ENCODE results near the gene FLT1. TPM values are rescaled to one million over a fixed set of nuclear protein-coding genes. Genes with fewer than 3 reads are reported as not detected.

The FLT1 gene
- polyA plus RNA-seq, 2 of the 4 experiments (the other 2 are of a cell fraction): not detected

GRCh38 chr13:28493740-28494503 is 1.0 kb downstream of the FLT1 start:
- ChIA-PET POLR2A (no interaction called here), CTCF (interaction anchor here (1.1 kb wide), 1 partner anchor 1564 kb away, joined by 5 read pairs; no protein-coding TSS in a partner anchor)
- FAIRE-seq (no peak), DNase-seq (ENCODE audit: low read depth in 1 of 2, low spot score in 1 of 2) (no peak), ATAC-seq (no peak; a peak in 1 of 6 replicates)
- WGBS (ENCODE audit: missing lambda C conversion rate): 39% methylated on average over 19 of the region's 60 CpGs
- TF ChIP-seq GATA3 (IDR thresholded peaks at IDR 0.05; ENCODE audit: borderline replicate concordance) (no peak), SREBF2 (IDR thresholded peaks at IDR 0.05) (no peak), HOXB5 (CRISPR knock-in tag; IDR thresholded peaks at IDR 0.05) (no peak), EP300 (IDR thresholded peaks at IDR 0.05) (no peak), MAZ (IDR thresholded peaks at IDR 0.05; ENCODE audit: borderline replicate concordance, low read depth, low read length) (no peak), RCOR1 (IDR thresholded peaks at IDR 0.05; ENCODE audit: low read depth, low read length) (no peak), RFX5 (IDR thresholded peaks at IDR 0.05) (no peak), ZC3H11A (IDR thresholded peaks at IDR 0.05) (no peak), PHF8 (IDR thresholded peaks at IDR 0.05; ENCODE audit: borderline replicate concordance, low read depth) (no peak), NFE2L2 (conservative IDR thresholded peaks at IDR 0.05; ENCODE audit: low read length) (no peak), HDAC2 (IDR thresholded peaks at IDR 0.05) (no peak), RNF2 (IDR thresholded peaks at IDR 0.05; ENCODE audit: borderline replicate concordance, low read depth) (no peak), BHLHE40 (IDR thresholded peaks at IDR 0.05; ENCODE audit: low read depth, low read length) (no peak), MYC (IDR thresholded peaks at IDR 0.05; ENCODE audit: borderline replicate concordance, low read length) (no peak), EHMT2 (IDR thresholded peaks at IDR 0.05; ENCODE audit: low read depth) (no peak), ESRRA (IDR thresholded peaks at IDR 0.05; ENCODE audit: borderline replicate concordance, low read length) (no peak)
- TF ChIP-seq, protein P1, sequence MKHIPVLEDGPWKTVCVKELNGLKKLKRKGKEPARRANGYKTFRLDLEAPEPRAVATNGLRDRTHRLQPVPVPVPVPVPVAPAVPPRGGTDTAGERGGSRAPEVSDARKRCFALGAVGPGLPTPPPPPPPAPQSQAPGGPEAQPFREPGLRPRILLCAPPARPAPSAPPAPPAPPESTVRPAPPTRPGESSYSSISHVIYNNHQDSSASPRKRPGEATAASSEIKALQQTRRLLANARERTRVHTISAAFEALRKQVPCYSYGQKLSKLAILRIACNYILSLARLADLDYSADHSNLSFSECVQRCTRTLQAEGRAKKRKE (CRISPR knock-in tag; IDR thresholded peaks at IDR 0.05; ENCODE audit: low read depth): no peak
- TF ChIP-seq, protein P2, sequence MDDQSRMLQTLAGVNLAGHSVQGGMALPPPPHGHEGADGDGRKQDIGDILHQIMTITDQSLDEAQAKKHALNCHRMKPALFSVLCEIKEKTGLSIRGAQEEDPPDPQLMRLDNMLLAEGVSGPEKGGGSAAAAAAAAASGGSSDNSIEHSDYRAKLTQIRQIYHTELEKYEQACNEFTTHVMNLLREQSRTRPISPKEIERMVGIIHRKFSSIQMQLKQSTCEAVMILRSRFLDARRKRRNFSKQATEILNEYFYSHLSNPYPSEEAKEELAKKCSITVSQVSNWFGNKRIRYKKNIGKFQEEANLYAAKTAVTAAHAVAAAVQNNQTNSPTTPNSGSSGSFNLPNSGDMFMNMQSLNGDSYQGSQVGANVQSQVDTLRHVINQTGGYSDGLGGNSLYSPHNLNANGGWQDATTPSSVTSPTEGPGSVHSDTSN (IDR thresholded peaks at IDR 0.05): no peak
- TF ChIP-seq, protein P3, sequence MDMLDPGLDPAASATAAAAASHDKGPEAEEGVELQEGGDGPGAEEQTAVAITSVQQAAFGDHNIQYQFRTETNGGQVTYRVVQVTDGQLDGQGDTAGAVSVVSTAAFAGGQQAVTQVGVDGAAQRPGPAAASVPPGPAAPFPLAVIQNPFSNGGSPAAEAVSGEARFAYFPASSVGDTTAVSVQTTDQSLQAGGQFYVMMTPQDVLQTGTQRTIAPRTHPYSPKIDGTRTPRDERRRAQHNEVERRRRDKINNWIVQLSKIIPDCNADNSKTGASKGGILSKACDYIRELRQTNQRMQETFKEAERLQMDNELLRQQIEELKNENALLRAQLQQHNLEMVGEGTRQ (IDR thresholded peaks at IDR 0.05): no peak
- H3K4me2 ChIP-seq: peak overlapping the region; percentile 69; the same call in 2 of the 3 replicates
- no peaks in the 10 kb centered on the region for H3K9me3 ChIP-seq
- peaks cover 3% of the 10 kb centered on the region; the same call in 1 of the 3 replicates for H3K4me1 ChIP-seq
- H3K27ac ChIP-seq: no peak overlapping the region
- H3K4me3 ChIP-seq: no peak overlapping the region; the same call in 2 of the 3 replicates

- no peak for DNase-seq (ENCODE audit: low read depth in 1 of 2, low spot score in 1 of 2)
- Histone ChIP-seq H3K4me1 (peaks cover 3% of the 10 kb centered on the region; the same call in 1 of the 3 replicates), H3K27ac (no peak overlapping the region), H3K4me3 (no peak overlapping the region), H3K9me3 (no peaks in the 10 kb centered on the region), H3K4me2 (no peak overlapping the region)
- ATAC-seq: no peak
- ChIA-PET CTCF (interaction anchor here (1.1 kb wide), 1 partner anchor 1563 kb away, joined by 5 read pairs; no protein-coding TSS in a partner anchor), POLR2A (no interaction called here)
- TF ChIP-seq FOSL2 (IDR thresholded peaks at IDR 0.05): no peak
- no peak for TF ChIP-seq FOSL2 (CRISPR knock-in tag; IDR thresholded peaks at IDR 0.05)
- TF ChIP-seq, protein P1 (CRISPR knock-in tag; IDR thresholded peaks at IDR 0.05; ENCODE audit: low read depth): no peak
- TF ChIP-seq, protein P4, sequence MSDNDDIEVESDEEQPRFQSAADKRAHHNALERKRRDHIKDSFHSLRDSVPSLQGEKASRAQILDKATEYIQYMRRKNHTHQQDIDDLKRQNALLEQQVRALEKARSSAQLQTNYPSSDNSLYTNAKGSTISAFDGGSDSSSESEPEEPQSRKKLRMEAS (IDR thresholded peaks at IDR 0.05): no peak
- no peak for TF ChIP-seq ZC3H11A (IDR thresholded peaks at IDR 0.05)
- no peak for TF ChIP-seq KDM5A (IDR thresholded peaks at IDR 0.05)
- TF ChIP-seq HEYL (CRISPR knock-in tag; IDR thresholded peaks at IDR 0.05): no peak
- no peak for TF ChIP-seq RARB (CRISPR knock-in tag; IDR thresholded peaks at IDR 0.05)
- TF ChIP-seq TP53 (CRISPR knock-in tag; IDR thresholded peaks at IDR 0.05): no peak
- TF ChIP-seq, protein P3 (IDR thresholded peaks at IDR 0.05): no peak
- no peak for FAIRE-seq
- 8% methylated on average over 10 of the region's 10 CpGs for WGBS (ENCODE audit: missing lambda C conversion rate)
These were observed 2.2 kb downstream of the FLT1 start for GRCh38 chr13:28492569-28493367.

Data from A549 (cell line).